ENCODE measurements around the gene MFSD1.

Gene MFSD1

GRCh38 chr3:158776531-158776930 lies 25.3 kb upstream of the MFSD1 start (continued):
- no peak for TF ChIP-seq ZNF70 (CRISPR knock-in tag; IDR thresholded peaks at IDR 0.05)
- no peak for TF ChIP-seq ZC3H10 (CRISPR knock-in tag; IDR thresholded peaks at IDR 0.05)
- TF ChIP-seq ZNF565 (CRISPR knock-in tag; conservative IDR thresholded peaks at IDR 0.05; ENCODE audit: low read depth) = no peak

GRCh38 chr3:158777161-158777873 lies 24.5 kb upstream of the MFSD1 start:
- TF ChIP-seq GLIS3 (CRISPR knock-in tag; IDR thresholded peaks at IDR 0.05) (no peak), CSDC2 (CRISPR knock-in tag; IDR thresholded peaks at IDR 0.05) (no peak), TSHZ2 (CRISPR knock-in tag; IDR thresholded peaks at IDR 0.05) (no peak), ZFP30 (CRISPR knock-in tag; IDR thresholded peaks at IDR 0.05) (no peak), CSRNP3 (CRISPR knock-in tag; IDR thresholded peaks at IDR 0.05) (no peak), PPARA (CRISPR knock-in tag; IDR thresholded peaks at IDR 0.05; ENCODE audit: borderline replicate concordance) (no peak), POU6F1 (CRISPR knock-in tag; IDR thresholded peaks at IDR 0.05; ENCODE audit: borderline replicate concordance, low read depth) (no peak), PATZ1 (CRISPR knock-in tag; IDR thresholded peaks at IDR 0.05; ENCODE audit: borderline replicate concordance) (no peak), CREB5 (CRISPR knock-in tag; IDR thresholded peaks at IDR 0.05; ENCODE audit: low read depth) (no peak), TCF4 (CRISPR knock-in tag; IDR thresholded peaks at IDR 0.05; ENCODE audit: borderline replicate concordance) (no peak), BACH2 (CRISPR knock-in tag; IDR thresholded peaks at IDR 0.05; ENCODE audit: borderline replicate concordance) (no peak), ZFP3 (CRISPR knock-in tag; IDR thresholded peaks at IDR 0.05) (no peak), ZC3H10 (CRISPR knock-in tag; IDR thresholded peaks at IDR 0.05) (no peak), RARB (CRISPR knock-in tag; IDR thresholded peaks at IDR 0.05) (no peak), SNAI2 (CRISPR knock-in tag; IDR thresholded peaks at IDR 0.05) (no peak), TOX (CRISPR knock-in tag; IDR thresholded peaks at IDR 0.05; ENCODE audit: borderline replicate concordance) (no peak), ARNTL (CRISPR knock-in tag; IDR thresholded peaks at IDR 0.05; ENCODE audit: borderline replicate concordance, low read depth) (no peak), ZNF565 (CRISPR knock-in tag; conservative IDR thresholded peaks at IDR 0.05; ENCODE audit: low read depth) (no peak), OSR1 (CRISPR knock-in tag; IDR thresholded peaks at IDR 0.05) (no peak), ISL1 (CRISPR knock-in tag; IDR thresholded peaks at IDR 0.05) (no peak)

GRCh38 chr3:158780766-158781165 lies 21.1 kb upstream of the MFSD1 start:
- ATAC-seq = no peak
- no peak for TF ChIP-seq ZC3H10 (CRISPR knock-in tag; IDR thresholded peaks at IDR 0.05)
- no peak for TF ChIP-seq POU6F1 (CRISPR knock-in tag; IDR thresholded peaks at IDR 0.05; ENCODE audit: borderline replicate concordance, low read depth)
- TF ChIP-seq SNAI2 (CRISPR knock-in tag; IDR thresholded peaks at IDR 0.05) = no peak
- TF ChIP-seq TCF4 (CRISPR knock-in tag; IDR thresholded peaks at IDR 0.05; ENCODE audit: borderline replicate concordance) = no peak
- TF ChIP-seq CSRNP3 (CRISPR knock-in tag; IDR thresholded peaks at IDR 0.05) = no peak
- TF ChIP-seq ISL1 (CRISPR knock-in tag; IDR thresholded peaks at IDR 0.05) = no peak
- TF ChIP-seq ARNTL (CRISPR knock-in tag; IDR thresholded peaks at IDR 0.05; ENCODE audit: borderline replicate concordance, low read depth) = no peak
- no peak for TF ChIP-seq ZFP30 (CRISPR knock-in tag; IDR thresholded peaks at IDR 0.05)
- TF ChIP-seq ESRRG (CRISPR knock-in tag; IDR thresholded peaks at IDR 0.05) = no peak
- TF ChIP-seq CREB5 (CRISPR knock-in tag; IDR thresholded peaks at IDR 0.05; ENCODE audit: low read depth) = no peak
- TF ChIP-seq ZFP3 (CRISPR knock-in tag; IDR thresholded peaks at IDR 0.05) = no peak
- no peak for TF ChIP-seq GLIS3 (CRISPR knock-in tag; IDR thresholded peaks at IDR 0.05)

More at GRCh38 chr3:158777161-158777873, 24.5 kb upstream of the MFSD1 start:
- ATAC-seq = no peak
